GM12865 (cell line): ENCODE measurements around the gene SLC5A11.

Source experiments
- DNase-seq: peaks from one replicate; pipeline ENCODE4 v3.0.0; 2010; ENCODE audit warnings: low read depth
- H3K4me3 ChIP-seq: 2 replicates; pipeline ENCODE4 v1.5.1; 2011; ENCODE audit warnings: mild to moderate bottlenecking, low read depth, low read length, control low read depth
- CTCF ChIP-seq: IDR thresholded peaks from 2 replicates; pipeline ENCODE4 v1.5.1; 2011; ENCODE audit warnings: low read length, control low read depth, low read depth, inconsistent platforms; ENCODE audit not compliant: insufficient read depth; ENCODE audit errors: missing control alignments

Gene SLC5A11

GRCh38 chr16:24846548-24847357, 990 bp downstream of the SLC5A11 start:
- no peak overlapping the region for H3K4me3 ChIP-seq
- DNase-seq: no peak
- TF ChIP-seq CTCF: no peak

- TF ChIP-seq CTCF: no peak
- DNase-seq: no peak
- H3K4me3 ChIP-seq: no peak overlapping the region
Observed at GRCh38 chr16:24847358-24847664, 1.5 kb downstream of the SLC5A11 start.

GRCh38 chr16:24848065-24848464, 2.3 kb downstream of the SLC5A11 start:
- no peak for DNase-seq
- no peak overlapping the region for H3K4me3 ChIP-seq
- TF ChIP-seq CTCF: no peak

- no peak for DNase-seq
- no peak overlapping the region for H3K4me3 ChIP-seq
- TF ChIP-seq CTCF: no peak
Observed at GRCh38 chr16:24849641-24850040, 3.9 kb downstream of the SLC5A11 start.

- no peak overlapping the region for H3K4me3 ChIP-seq
- TF ChIP-seq CTCF: no peak
- no peak for DNase-seq
Observed at GRCh38 chr16:24850289-24850938, 4.7 kb downstream of the SLC5A11 start.

- TF ChIP-seq CTCF: no peak
- no peak overlapping the region for H3K4me3 ChIP-seq
- DNase-seq: no peak
Observed at GRCh38 chr16:24851700-24852099, 5.9 kb downstream of the SLC5A11 start.
